H7 (cell line): Measurements from ENCODE around the gene CMTM2. TPM values are rescaled to one million over a fixed set of nuclear protein-coding genes. Genes with fewer than 3 reads are reported as not detected.
"Not testable (repeated sequence)": the region's sequence is repeated elsewhere in the genome, so short reads cannot be mapped to it uniquely, and the experiment has no call there.

Experiments used
- DNase-seq: peaks from one replicate; pipeline ENCODE4 v3.0.0; 2012
- H3K27me3 ChIP-seq: 2 replicates; pipeline ENCODE4 v1.6.0; 2011; ENCODE audit warnings: mild to moderate bottlenecking, low read length; ENCODE audit not compliant: control insufficient read depth, insufficient read depth
- H3K36me3 ChIP-seq: replicated peaks from 2 replicates; pipeline ENCODE4 v1.5.1; 2011; ENCODE audit warnings: low read length; ENCODE audit not compliant: control insufficient read depth, insufficient read depth
- H3K4me3 ChIP-seq: 2 replicates; pipeline ENCODE4 v1.5.1; 2011; ENCODE audit warnings: low read depth, mild to moderate bottlenecking, control low read depth, low read length, moderate library complexity; ENCODE audit not compliant: insufficient read depth
- total RNA-seq: library from RNA; depleted of rRNA; stranded (reverse); fragments of >200 nt; shearing (Covaris generic); gene quantifications from 2 replicates; pipeline ENCODE4 v1.2.3, GENCODE V29; 2014

Gene CMTM2
- total RNA-seq, 1 experiment from 2014 or later: 0.48 TPM

DNA sequence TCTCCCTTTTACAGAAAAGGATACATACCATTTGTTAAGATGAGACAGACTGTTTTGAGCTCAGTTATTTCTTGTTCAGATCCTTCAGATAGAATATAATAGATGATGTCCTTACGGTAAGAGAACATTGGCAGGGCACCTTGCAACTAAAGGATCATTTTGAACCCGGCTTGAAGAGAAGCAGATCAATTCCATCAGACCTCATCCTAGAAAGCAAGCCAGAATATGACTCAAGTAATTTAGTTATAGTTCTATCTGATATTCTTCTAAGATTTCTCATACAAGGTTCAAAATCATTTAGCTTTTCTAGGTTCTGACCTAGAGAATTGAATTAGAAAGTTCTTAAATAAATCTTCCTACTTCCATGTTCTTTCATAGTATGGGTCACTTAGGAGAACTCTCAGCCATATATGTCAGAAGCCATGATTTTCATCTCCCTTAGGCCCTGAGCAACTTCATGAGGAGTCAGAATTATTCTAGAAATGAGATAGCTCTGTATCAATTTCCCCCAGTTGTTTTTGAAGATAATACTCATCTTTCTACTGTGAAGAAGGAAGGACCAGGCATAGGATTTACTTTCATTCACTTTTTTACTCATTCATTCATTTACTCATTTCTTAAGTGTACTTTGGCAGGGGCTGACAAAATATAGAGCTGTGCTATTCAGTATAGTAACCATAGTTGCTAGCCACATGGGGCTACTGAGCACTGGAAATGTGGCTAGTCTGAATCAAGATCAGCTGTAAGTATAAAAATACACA is 15.5 kb upstream of the CMTM2 start:
- H3K4me3 ChIP-seq: no peak overlapping the region
- no peak for DNase-seq
- H3K36me3 ChIP-seq: no peaks in the 10 kb centered on the region; the same call in 1 of the 2 replicates
- H3K27me3 ChIP-seq: no peaks in the 10 kb centered on the region

DNA sequence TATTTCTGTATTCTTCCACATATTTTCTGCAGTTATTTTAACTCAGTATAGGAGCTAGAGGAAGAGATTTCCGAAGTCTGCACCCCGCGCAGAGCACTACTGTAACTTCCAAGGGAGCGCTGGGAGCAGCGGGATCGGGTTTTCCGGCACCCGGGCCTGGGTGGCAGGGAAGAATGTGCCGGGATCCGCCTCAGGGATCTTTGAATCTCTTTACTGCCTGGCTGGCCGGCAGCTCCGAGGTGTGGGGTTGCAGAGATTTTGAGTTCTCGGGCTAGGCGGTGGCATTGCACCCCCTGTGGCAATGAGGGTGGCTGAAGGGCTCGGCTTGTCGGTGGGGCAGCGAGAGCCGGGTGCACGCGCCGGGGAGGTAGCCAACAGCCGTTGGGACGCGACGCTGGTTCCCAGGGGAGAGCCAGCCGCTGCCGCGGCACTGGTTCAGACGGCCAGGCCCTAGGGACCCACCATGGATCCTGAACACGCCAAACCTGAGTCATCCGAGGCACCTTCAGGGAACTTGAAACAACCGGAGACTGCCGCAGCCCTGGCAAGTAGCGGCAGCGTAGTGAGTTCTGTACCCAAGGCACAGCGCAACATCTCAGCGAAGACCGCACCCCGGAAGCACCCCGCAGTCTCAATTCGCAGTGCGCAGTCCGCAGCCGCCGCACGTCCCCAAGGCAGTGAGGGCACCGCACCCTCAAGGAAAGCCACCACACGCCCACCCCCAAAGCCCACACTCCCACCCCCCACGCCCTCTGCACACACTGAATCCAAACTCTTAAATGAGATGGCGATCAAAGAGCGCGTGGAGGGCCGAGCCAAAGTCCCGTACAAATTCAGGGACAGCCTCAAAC is 13.0 kb upstream of the CMTM2 start, which contains the start of gene CMTM1:
Gene CMTM1 (plus strand): TSS at position 389 of the 851 bp plus-strand sequence. CDS start 75 bp downstream, at position 464.
- Histone ChIP-seq H3K27me3 (no peaks in the 10 kb centered on the region), H3K4me3 (no peak within 1 kb of the TSS), H3K36me3 (no peaks in the 10 kb centered on the region; the same call in 1 of the 2 replicates)
- peak; percentile 38 for DNase-seq

GRCh38 chr16:66567270-66567669 is 12.0 kb upstream of the CMTM2 start:
- not testable (repeated sequence) for H3K36me3 ChIP-seq, H3K4me3 ChIP-seq, H3K27me3 ChIP-seq, DNase-seq

- Histone ChIP-seq H3K27me3 (no peaks in the 10 kb centered on the region), H3K4me3 (no peak overlapping the region), H3K36me3 (no peaks in the 10 kb centered on the region)
- DNase-seq: no peak
Measured at GRCh38 chr16:66568355-66568754, 10.9 kb upstream of the CMTM2 start.

DNA sequence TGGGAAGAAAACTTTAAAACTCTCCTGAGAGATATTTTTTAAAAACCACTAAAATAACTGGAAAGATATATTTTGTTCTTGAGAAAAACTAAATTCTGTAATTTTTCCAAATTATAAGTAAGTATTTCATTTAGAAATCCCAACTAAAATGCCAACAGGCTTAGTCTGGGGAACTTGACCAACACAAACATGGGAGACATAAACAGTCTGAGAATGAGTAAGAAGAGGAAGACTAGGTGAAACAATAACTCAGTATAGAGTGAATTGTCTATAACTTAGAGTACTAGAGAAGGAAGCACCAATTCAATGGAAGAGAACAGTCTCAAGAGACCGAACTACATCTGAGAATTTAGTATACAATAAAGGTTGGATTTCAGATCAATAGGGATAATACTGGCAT is 10.1 kb upstream of the CMTM2 start:
- H3K27me3 ChIP-seq: no peaks in the 10 kb centered on the region
- no peak overlapping the region for H3K4me3 ChIP-seq
- H3K36me3 ChIP-seq: no peaks in the 10 kb centered on the region
- no peak for DNase-seq

GRCh38 chr16:66569827-66570405 is 9.3 kb upstream of the CMTM2 start:
- Histone ChIP-seq H3K36me3 (no peaks in the 10 kb centered on the region), H3K27me3 (no peaks in the 10 kb centered on the region)
- DNase-seq: no peak

GRCh38 chr16:66572356-66572755 is 6.9 kb upstream of the CMTM2 start:
- Histone ChIP-seq H3K4me3 (no peak overlapping the region), H3K27me3 (peaks cover under 1% of the 10 kb centered on the region; the same call in 1 of the 2 replicates), H3K36me3 (no peaks in the 10 kb centered on the region)
- no peak for DNase-seq

More at GRCh38 chr16:66569827-66570405, 9.3 kb upstream of the CMTM2 start:
- H3K4me3 ChIP-seq: no peak overlapping the region

- peaks cover 16% of the 10 kb centered on the region; the same call in 1 of the 2 replicates for H3K27me3 ChIP-seq
- no peak overlapping the region for H3K4me3 ChIP-seq
- DNase-seq: no peak
- no peaks in the 10 kb centered on the region for H3K36me3 ChIP-seq
Measured at GRCh38 chr16:66574081-66574480, 5.2 kb upstream of the CMTM2 start.

DNA sequence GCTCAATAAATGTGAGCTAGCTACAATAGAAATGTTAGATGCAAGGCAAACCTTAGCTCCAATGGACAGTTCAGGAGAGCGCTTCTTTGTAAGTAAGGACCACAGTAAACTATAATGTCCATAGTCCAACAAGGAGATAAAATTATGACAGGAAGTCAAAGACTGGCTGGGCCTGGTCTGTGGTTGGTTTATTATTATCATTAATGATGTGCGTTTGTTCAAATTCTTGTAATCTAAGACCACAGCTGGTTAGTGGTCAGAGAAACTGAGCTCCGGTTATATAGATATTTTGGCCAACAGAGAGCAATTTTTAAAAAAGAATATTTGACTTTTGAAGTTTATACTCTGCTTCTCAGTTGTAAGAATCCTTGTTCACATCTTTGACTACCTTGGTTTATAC is 4.7 kb upstream of the CMTM2 start:
- no peak for DNase-seq
- no peak overlapping the region for H3K4me3 ChIP-seq
- no peaks in the 10 kb centered on the region for H3K36me3 ChIP-seq
- H3K27me3 ChIP-seq: peaks cover 20% of the 10 kb centered on the region; the same call in 1 of the 2 replicates

DNA sequence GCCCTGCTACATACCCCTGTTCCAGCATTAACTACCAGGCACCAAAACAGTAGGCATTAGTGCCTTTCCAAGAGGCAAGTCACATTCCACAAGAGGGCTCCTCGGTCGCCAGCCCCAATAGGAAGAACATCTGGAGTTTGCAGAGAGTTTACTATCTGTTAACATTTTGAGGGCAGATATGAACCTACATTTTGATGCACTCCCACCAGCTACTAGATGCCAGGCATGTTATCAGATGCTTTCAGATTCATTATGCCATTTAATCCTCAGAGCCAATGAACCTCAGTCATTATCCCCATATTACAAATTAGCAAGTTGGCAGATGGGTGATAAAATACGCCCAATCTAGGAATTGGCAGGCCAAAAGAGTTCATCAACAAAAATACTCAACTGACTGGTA is 4.2 kb upstream of the CMTM2 start:
- Histone ChIP-seq H3K4me3 (no peak overlapping the region), H3K27me3 (peaks cover 25% of the 10 kb centered on the region; the same call in 1 of the 2 replicates), H3K36me3 (no peaks in the 10 kb centered on the region)
- no peak for DNase-seq

DNA sequence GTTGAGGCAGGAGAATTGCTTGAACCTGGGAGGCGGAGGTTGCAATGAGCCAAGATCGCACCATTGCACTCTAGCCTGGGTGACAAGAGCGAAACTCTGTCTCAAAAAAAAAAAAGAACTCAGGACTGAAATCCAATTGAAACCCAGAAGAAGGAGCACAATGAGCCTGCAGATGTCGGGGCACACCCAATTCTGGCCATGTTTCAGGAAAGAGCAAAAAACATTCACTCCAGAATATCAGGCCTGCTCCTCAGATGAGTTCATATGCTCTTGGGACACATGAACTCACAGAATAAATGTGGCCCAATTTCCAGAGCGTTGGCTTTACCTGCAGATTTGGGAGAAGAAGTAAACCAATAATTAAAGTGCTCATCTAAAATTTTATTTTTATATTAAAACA is 3.0 kb upstream of the CMTM2 start:
- peaks cover 27% of the 10 kb centered on the region; the same call in 1 of the 2 replicates for H3K27me3 ChIP-seq
- no peaks in the 10 kb centered on the region for H3K36me3 ChIP-seq
- H3K4me3 ChIP-seq: no peak overlapping the region
- DNase-seq: no peak

GRCh38 chr16:66580605-66581209 is 1.4 kb downstream of the CMTM2 start:
- peak; percentile 67 for DNase-seq

GRCh38 chr16:66581246-66581952 is 2.1 kb downstream of the CMTM2 start:
- H3K36me3 ChIP-seq: no peaks in the 10 kb centered on the region
- no peak overlapping the region for H3K4me3 ChIP-seq
- DNase-seq: no peak
- H3K27me3 ChIP-seq: peaks cover 27% of the 10 kb centered on the region; the same call in 1 of the 2 replicates

More at GRCh38 chr16:66580605-66581209, 1.4 kb downstream of the CMTM2 start:
- Histone ChIP-seq H3K36me3 (no peaks in the 10 kb centered on the region), H3K27me3 (peaks cover 27% of the 10 kb centered on the region; the same call in 1 of the 2 replicates), H3K4me3 (no peak overlapping the region)
